ENCODE measurements around the gene PREB. TPM values are rescaled to one million over a fixed set of nuclear protein-coding genes. Genes with fewer than 3 reads are reported as not detected.

Gene PREB
- total and polyA plus RNA-seq, 2 of the 13 experiments (the other 11 are each of a cell fraction or from before 2014, with no cell fraction given): 112 to 192 TPM

DNA sequence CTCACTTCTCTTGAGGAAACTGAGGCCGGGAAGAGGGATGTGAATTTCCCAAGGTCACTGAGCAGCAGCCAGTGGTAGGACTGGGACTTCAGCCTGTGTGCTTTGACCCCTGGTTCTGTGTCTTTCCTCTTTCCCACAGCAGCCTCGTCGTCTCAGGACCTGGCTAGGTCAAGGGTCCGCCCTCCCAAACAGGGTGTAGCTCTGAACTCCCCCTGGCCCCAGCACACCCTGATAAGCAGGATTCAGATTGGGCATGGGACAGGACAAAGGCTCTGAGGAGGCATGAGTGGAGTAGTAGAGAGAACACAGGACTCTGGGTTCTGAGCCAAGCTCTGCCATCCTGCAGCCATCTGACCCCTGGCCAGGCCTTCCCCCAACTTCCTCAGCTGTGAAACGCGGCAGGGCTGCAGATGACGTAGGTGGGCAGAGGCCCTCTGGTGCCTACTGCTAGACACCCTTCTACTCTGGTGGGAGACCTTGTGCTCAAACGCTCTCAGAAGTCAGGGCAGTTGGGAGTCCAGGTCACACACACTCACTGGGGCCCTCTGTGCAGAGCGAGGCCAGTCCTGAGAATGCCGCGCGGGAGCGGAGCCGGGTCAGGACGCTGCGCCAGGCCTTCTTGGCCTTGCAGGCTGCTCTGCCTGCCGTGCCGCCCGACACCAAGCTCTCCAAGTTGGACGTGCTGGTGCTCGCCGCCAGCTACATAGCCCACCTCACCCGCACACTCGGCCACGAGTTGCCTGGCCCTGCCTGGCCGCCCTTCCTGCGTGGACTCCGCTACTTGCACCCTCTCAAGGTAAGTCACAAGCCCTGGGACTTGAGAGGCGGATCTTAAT is 15.4 kb upstream of the PREB start (continued):
- TF ChIP-seq, protein P1, sequence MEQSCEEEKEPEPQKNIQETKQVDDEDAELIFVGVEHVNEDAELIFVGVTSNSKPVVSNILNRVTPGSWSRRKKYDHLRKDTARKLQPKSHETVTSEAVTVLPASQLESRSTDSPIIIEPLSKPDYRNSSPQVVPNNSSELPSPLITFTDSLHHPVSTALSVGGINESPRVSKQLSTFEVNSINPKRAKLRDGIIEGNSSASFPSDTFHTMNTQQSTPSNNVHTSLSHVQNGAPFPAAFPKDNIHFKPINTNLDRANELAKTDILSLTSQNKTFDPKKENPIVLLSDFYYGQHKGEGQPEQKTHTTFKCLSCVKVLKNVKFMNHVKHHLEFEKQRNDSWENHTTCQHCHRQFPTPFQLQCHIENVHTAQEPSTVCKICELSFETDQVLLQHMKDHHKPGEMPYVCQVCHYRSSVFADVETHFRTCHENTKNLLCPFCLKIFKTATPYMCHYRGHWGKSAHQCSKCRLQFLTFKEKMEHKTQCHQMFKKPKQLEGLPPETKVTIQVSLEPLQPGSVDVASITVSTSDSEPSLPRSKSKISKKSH (CRISPR knock-in tag; IDR thresholded peaks at IDR 0.05; ENCODE audit: borderline replicate concordance): peak; percentile 52
- no peak for TF ChIP-seq ZNF337 (CRISPR knock-in tag; IDR thresholded peaks at IDR 0.05; ENCODE audit: borderline replicate concordance, low read depth)
- TF ChIP-seq ZNF563 (CRISPR knock-in tag; IDR thresholded peaks at IDR 0.05): peak; percentile 59; the same call in 1 of the 2 replicates
- TF ChIP-seq ZNF615 (CRISPR knock-in tag; IDR thresholded peaks at IDR 0.05; ENCODE audit: borderline replicate concordance): no peak
- TF ChIP-seq PLRG1 (conservative IDR thresholded peaks at IDR 0.05): no peak
- TF ChIP-seq NFATC3 (CRISPR knock-in tag; IDR thresholded peaks at IDR 0.05): no peak
- TF ChIP-seq, protein P2, sequence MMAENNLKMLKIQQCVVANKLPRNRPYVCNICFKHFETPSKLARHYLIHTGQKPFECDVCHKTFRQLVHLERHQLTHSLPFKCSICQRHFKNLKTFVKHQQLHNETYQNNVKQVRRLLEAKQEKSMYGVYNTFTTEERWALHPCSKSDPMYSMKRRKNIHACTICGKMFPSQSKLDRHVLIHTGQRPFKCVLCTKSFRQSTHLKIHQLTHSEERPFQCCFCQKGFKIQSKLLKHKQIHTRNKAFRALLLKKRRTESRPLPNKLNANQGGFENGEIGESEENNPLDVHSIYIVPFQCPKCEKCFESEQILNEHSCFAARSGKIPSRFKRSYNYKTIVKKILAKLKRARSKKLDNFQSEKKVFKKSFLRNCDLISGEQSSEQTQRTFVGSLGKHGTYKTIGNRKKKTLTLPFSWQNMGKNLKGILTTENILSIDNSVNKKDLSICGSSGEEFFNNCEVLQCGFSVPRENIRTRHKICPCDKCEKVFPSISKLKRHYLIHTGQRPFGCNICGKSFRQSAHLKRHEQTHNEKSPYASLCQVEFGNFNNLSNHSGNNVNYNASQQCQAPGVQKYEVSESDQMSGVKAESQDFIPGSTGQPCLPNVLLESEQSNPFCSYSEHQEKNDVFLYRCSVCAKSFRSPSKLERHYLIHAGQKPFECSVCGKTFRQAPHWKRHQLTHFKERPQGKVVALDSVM (CRISPR knock-in tag; IDR thresholded peaks at IDR 0.05): no peak
- TF ChIP-seq, protein P3, sequence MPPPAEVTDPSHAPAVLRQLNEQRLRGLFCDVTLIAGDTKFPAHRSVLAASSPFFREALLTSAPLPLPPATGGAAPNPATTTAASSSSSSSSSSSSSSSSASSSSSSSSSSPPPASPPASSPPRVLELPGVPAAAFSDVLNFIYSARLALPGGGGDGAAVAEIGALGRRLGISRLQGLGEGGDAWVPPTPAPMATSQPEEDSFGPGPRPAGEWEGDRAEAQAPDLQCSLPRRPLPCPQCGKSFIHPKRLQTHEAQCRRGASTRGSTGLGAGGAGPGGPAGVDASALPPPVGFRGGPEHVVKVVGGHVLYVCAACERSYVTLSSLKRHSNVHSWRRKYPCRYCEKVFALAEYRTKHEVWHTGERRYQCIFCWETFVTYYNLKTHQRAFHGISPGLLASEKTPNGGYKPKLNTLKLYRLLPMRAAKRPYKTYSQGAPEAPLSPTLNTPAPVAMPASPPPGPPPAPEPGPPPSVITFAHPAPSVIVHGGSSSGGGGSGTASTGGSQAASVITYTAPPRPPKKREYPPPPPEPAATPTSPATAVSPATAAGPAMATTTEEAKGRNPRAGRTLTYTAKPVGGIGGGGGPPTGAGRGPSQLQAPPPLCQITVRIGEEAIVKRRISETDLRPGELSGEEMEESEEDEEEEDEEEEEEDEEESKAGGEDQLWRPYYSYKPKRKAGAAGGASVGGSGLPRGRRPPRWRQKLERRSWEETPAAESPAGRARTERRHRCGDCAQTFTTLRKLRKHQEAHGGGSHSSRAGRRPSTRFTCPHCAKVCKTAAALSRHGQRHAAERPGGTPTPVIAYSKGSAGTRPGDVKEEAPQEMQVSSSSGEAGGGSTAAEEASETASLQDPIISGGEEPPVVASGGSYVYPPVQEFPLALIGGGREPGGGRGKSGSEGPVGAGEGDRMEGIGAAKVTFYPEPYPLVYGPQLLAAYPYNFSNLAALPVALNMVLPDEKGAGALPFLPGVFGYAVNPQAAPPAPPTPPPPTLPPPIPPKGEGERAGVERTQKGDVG (CRISPR knock-in tag; IDR thresholded peaks at IDR 0.05; ENCODE audit: borderline replicate concordance): peak; percentile 57; the same call in 1 of the 2 replicates
- TF ChIP-seq ZBTB1 (CRISPR knock-in tag; IDR thresholded peaks at IDR 0.05; ENCODE audit: borderline replicate concordance): no peak
- TF ChIP-seq ZNF10 (CRISPR knock-in tag; IDR thresholded peaks at IDR 0.05; ENCODE audit: borderline replicate concordance, low read depth): 0 out of 2 replicates have a peak, but pooled peaks have one; percentile 31
- TF ChIP-seq ZZZ3 (CRISPR knock-in tag; IDR thresholded peaks at IDR 0.05; ENCODE audit: borderline replicate concordance): peak; percentile 41; the same call in 1 of the 2 replicates
- peak; percentile 51; the same call in 1 of the 2 replicates for TF ChIP-seq KDM5B (CRISPR knock-in tag; IDR thresholded peaks at IDR 0.05; ENCODE audit: borderline replicate concordance)
- TF ChIP-seq PHB2 (IDR thresholded peaks at IDR 0.05; ENCODE audit: partially characterized antibody): no peak
- TF ChIP-seq, protein P4, sequence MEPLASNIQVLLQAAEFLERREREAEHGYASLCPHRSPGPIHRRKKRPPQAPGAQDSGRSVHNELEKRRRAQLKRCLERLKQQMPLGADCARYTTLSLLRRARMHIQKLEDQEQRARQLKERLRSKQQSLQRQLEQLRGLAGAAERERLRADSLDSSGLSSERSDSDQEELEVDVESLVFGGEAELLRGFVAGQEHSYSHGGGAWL (CRISPR knock-in tag; IDR thresholded peaks at IDR 0.05): 0 out of 2 replicates have a peak, but pooled peaks have one; percentile 40
- TF ChIP-seq ZSCAN30 (CRISPR knock-in tag; IDR thresholded peaks at IDR 0.05): no peak
- TF ChIP-seq SRSF4 (IDR thresholded peaks at IDR 0.05; ENCODE audit: low read depth, low read length, poor library complexity, severe bottlenecking): no peak
- 0 out of 2 replicates have a peak, but pooled peaks have one; percentile 14 for TF ChIP-seq ZNF501 (CRISPR knock-in tag; IDR thresholded peaks at IDR 0.05)
- peak; percentile 58; the same call in 1 of the 2 replicates for TF ChIP-seq ZNF225 (CRISPR knock-in tag; IDR thresholded peaks at IDR 0.05)
- no peak for TF ChIP-seq NR2F6 (IDR thresholded peaks at IDR 0.05)
- 0 out of 2 replicates have a peak, but pooled peaks have one; percentile 7 for TF ChIP-seq NR2F6 (CRISPR knock-in tag; IDR thresholded peaks at IDR 0.05)
- 0 out of 2 replicates have a peak, but pooled peaks have one; percentile 22 for TF ChIP-seq ARNTL (CRISPR knock-in tag; IDR thresholded peaks at IDR 0.05)

All from HepG2 (cell line).